Fibroblast of gingiva (primary cell): Measurements from ENCODE around the gene KCNMA1.
A peak's percentile ranks its signal among the peaks of the same experiment; 100 is the strongest.

Source experiments
- DNase-seq: peaks from one replicate; pipeline ENCODE4 v3.0.0-alpha.2; 2011; ENCODE audit warnings: low read depth

Gene KCNMA1

DNA sequence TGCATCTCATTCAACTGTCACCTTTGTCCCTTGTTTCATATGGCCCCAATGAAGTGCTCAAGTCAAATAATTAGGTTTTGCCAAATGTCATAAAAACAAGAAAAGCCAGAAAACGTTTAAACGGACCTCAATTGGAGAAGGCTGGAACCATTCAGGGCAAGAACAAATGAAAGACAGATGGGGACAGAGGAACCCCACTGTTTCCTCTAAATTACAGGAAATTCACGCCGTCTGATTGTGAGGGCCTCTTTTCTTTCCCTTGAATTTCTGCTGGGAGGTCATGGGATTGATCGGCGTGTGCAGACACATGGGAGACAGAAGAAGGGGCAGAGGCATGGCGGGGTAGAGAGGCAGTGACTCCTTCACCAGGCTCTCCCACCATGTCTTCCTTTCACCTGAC is 656.4 kb downstream of the KCNMA1 start:
- DNase-seq = no peak

DNA sequence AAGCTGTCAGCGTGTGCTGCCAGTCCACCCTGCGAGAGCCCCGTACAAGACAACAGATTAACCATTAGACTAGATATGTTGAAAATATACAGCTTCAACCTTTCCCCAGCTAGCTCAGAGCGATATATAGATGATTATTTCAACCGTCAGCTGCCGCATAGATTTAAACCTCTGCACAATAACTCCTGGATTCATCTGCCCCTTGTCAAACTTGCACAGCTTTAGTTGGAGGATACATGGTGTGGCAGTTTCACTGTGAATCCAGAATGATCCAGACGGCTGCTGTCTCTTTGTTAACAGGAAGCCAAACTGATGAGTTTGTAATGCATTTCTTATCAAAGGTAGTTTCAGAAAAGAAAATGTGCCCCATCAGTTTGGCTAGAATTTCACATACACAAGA is 659.7 kb downstream of the KCNMA1 start:
- no peak for DNase-seq

DNA sequence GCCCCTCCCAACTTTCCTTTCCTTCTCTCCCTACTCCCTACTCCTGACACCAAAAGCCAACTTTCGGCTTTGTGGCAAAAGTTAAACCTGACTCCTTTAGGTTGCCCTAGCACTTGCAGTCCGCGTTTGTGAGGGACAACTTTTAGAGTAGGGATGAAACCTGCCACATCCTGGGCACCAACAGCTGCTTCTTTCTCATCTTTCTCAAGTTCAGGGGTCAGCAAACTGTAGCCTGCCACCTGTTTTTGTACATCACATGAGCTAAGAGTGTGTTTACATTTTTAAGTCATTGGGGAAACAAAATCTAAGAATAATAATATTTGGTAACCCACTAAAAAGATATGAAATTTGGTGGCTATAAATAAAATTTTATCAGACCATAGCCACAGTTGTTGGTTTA is 660.6 kb downstream of the KCNMA1 start:
- DNase-seq = no peak

DNA sequence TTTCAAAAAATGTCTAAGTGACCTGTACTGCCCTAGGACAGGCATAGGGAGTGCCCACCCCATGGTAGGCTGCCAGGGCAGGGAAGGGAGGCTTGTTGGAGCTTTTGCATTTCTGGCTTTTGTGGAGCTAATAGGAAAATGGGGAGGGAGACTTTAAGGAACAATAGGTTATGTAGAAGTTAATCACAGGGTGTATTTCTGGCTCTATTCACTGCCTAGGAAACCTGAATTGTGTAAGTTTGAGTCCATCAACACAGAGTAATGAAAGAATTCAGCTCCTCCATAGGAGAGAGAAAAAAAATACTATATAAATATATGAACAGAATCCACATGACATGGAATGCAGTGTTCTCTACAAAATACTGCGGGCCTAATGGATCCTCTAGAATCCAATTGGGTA is 661.5 kb downstream of the KCNMA1 start:
- no peak for DNase-seq

DNA sequence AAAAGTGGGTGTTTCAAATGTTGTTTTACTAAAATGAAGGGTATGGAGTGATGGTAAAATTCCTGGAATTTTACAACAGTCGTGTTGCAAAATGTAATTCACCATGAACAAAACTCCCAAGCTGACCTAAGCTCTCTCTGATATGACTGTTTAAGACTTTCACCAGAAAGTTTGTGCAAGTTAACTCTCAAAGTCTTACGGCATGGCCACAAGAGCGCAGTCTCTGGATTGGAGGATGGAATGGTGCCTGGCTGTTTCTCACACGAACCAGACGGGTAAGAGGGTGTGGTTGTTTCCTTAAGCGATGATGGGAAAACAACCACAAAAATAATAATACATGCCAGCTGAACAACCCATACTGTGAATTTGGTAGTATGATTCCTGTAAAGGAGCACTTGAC is 662.5 kb downstream of the KCNMA1 start:
- DNase-seq = no peak

DNA sequence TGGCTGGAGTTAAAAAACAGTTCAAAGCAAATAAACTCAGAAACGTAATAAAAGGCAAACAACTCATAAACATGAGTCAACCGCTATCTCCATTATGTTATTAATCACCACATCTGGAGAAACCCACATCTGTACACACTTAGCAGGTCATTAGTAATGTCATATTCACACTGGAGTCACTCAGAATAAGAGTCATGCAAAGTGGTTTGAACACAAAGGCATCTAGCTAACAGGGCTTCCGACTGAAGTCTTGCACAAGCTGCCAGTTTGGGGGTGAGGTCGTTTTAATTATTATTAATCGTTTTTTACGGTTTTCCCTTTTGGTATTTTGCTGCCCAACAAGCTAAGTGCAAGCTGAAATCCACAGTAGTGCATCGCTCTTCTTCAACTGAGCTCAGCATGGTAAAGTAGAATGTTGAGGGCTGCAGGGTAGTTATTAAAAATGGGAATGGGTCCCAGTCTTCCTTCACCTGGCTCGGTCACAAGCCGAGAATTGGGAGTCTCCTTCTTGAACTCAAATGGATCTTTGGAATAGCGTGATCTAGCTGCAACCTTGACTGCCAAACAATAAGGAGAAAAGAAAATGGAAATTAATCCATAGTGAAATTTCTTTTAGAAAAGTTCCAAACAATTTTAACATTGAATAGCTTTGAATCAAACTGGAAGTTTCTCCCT is 663.5 kb downstream of the KCNMA1 start:
- DNase-seq = peak; percentile 6

DNA sequence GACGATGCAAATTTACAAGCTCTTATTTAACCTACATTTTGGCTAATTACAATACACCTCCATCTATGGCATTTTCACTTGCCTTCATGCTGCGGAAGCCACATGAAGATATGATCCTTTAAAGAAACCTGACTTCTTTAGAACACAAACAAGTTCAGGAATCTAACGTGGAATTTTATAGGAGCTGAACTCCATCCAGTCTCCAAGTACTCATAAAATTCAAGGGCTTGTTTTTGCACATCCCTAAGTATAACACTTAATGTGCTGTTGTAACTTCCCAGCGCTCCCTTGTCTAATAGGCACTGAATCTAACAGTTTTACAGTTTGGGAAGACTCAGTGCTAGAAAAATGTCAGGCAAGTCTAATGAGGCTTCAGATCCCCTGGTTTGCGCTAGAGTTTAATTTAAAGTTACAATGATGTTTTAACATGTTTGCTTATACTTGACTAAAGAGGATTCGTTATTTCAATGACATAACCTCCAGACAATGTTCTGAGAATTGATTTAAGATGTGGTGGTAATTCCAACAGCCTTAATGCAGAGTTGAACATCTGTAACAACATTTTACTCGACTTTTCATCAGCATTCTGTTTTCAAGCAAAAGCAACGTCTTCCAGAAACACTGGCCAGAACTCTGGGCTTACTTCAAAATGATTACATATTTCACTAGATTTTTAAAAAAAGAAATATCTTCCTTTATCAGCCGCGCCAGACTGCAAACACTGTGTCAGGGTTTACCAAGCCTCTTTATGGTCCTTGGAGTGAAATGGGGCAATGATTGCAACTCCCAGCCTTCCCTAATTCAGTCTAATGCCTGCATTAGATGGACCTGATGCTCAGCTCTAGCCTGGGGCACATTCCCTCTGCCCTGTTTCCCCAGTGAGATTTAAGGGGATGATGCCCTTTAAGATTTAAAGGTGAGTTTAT is 664.3 kb downstream of the KCNMA1 start:
- peak; percentile 42 for DNase-seq

DNA sequence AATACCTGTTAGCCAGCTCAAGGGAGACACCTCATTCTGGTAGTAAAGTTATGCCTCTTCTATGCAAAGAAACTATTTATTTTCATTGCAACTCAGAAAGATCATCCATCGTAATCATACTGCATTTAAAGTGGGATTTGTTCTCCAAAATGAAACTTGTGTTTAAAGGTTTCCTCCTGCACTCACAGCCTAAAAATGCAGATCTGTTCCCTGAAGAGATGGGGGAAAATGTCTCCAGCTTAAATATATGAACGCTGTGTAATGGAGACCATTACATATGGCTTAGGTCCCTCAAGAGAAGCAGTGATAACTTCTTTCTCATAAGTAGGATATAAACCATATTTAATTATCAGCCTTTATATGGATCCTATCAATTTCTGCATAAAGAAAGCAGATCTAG is 665.1 kb downstream of the KCNMA1 start:
- no peak for DNase-seq

DNA sequence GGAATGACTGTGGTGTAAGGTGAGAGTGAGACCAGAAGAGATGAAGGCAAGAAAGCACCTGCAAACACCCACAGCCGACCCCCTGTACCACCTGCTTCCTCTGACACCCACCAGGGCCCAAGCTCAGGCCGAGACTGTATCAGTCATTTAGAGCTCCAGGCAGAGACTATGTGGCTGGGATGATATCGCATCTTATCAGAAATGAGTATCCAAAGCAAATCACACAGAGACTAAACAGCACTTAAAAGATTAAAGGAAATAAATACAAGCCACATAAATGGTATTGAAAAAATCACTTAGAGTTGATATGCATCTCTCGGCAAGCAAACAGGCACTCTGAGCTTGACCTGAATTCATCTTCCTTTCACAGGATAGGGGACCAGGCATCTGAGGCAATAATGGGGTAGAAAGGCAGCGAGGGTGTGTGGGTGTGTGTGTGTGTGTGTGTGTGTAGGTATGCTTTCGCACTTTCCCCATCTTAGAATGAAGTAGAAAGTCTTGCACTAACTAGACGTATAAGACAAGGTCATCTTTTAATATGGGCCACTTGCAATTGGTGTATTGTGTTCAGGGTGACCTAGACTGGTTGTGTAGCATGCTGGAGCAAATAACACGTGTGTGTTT is 665.9 kb downstream of the KCNMA1 start:
- no peak for DNase-seq

DNA sequence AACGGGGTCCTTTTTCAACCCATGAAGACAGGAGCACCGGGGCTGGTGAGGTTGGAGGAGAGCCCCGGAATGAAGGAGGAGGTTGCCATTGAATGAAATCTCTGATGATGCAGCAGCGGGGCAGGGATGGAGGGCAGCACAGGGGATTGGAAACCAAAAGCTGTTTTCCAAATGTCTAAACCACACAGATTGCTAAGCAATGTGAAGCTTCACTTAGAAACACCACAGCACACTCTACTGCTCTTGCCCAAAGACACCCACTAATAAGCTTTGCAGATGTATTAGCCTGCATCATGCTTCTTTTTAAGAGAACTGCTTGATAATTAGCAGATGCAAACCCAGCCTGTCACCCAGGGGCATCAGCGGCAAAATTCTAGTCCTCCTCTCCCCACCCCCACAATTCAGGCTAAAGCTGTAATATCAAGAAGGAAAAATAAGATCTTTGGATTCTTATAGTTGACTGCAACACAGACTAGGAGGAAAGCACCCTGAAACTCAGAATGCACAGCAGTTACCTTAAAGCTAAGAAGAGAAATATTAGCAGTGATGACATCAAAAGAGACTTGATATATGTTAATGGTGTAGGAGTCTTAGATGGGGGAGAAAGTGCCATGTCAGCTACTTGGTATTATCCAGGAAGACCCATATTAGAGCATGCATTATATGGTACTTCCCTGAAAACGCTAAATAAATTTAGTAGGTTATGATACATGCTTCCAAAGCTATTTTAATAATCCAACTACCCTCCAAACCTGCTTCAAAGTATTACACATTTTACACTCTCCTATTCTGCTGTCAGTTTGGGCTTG is 666.7 kb downstream of the KCNMA1 start:
- DNase-seq = peak; percentile 13

DNA sequence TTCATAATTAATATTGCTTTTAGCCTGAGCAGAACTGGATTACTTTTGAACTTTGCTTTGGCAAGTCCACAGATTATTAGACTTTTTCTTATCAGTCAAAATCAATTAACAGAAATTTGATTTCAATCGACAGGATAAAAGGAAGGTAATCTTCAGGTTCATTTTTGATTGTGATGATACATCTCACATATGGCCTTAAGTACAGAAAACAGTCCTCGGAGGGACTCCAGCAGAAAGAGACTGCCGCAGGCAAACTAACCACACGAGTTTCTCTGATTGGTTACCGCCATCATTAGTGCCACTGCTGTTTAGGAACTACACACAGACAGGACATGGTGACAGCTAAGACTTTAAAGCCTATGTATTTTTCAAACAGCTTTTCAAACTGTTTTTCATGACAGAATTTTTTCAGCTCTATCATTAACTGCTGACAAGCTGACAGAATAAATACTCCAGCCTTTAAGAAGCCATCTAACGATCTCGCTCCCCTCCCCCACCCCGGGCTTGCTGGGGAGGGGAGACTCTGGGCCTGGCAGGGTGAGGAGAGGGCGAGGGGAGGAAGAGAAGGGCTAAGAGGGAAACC is 668.2 kb downstream of the KCNMA1 start:
- DNase-seq = no peak

DNA sequence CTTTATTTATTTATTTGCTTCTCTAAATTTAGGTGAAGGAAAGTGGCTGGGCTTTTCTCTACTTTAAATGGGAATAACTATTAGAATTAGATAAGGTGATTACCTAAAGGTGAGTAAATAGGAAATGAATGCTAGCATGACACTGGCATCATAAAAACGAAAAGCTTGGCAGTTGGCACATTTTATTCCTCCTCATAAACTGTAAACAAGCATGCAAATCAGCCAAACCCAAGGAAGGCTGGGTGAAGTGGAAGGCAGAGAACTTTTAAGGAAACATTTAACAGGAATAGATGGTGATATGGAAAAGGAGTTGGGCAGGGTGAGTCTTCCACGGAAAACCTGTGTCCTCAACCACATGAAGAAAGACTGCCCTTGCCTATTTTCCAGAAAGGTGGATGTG is 669.1 kb downstream of the KCNMA1 start:
- DNase-seq = no peak

DNA sequence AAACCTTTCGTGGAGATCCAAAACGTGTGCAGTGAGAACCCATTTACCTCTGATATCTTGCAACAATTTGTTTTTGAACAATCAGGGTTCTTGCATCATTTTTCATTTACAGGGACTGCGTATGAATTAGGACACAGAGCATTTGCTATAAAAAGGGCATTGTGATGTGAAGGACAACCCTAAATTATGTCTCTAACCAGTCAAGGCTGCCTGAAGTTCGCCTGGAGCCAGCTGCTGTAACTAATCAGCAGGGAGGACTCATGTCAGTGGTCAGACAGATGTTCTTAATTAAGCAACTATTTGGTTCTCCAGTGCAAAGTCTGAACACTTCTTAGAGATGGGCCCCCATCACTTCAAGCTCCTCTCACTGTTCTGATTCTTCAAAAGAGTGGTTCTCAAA is 674.8 kb downstream of the KCNMA1 start:
- peak; percentile 92 for DNase-seq

DNA sequence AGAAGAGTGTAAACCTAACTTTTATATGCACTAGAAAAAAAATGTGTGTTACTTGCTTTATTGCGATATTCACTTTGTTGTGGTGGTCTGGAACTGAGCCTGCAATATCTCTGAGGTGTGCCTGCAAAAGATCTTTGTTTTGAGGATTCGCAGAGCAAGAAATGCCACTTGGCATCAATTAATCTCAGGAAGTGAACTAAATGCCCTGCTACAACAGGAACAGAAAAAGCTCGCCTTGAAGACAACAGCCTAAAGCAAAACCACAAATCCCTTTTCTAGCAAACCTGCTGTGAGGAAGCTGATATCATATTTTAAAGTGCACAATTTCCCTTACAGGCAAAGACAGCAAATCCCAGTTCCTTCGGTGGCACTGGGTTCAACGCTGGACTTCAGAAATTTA is 675.8 kb downstream of the KCNMA1 start:
- no peak for DNase-seq

DNA sequence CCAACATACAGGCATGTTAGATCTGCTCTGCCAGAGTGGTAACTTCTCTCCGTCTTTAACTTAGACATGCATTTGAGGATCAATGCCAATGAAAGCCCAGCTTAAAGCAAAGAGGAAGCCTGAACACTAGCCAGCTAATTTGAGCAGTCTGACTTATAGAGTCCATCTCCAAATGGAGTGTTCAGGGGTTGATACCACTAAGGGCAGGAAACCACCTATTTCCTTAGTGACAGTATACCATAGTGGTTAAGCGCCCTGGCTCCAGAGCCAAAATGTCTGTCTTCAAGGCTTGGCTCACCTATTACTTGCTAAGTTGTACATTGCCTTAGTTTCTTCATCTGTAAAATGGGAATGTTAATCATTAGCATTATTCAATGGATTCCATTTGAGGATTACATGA is 678.5 kb downstream of the KCNMA1 start:
- DNase-seq = no peak

DNA sequence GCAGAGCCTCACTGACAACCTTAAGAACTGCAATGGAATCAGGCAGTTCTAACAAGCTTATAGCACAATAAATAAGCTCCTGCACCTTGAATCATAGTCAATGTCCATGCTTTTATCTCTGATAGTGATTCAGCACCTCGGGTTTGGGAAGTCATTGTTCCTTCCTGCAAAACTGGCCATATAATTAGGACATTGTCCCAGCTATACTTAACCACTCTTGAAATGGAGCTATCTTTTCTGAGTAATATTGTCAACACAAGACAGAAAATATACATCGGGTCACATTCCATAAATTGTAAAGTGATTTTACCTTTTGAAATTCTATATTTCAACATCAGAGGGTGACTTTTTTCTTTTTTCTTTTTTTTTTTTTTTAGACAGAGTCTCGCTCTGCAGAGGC is 682.8 kb downstream of the KCNMA1 start:
- DNase-seq = no peak

DNA sequence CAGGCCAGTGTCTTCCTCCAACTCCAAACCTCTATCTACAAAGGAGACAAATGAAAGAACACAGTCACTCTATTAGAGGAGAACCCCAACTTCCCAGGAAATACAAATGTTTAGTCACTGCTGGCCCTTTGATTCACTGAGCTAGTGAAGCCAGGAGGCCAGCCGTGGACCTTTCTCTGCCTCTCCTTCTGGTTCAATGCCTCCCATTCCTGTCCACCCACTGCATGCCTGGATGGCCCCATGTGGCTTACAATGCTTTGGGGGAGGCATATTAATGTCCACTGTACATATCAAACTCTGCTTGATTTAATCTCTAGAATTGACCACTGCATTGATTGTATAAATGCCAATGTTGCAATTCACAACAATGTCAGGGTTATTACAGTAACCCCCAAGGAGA is 687.3 kb downstream of the KCNMA1 start:
- DNase-seq = no peak

DNA sequence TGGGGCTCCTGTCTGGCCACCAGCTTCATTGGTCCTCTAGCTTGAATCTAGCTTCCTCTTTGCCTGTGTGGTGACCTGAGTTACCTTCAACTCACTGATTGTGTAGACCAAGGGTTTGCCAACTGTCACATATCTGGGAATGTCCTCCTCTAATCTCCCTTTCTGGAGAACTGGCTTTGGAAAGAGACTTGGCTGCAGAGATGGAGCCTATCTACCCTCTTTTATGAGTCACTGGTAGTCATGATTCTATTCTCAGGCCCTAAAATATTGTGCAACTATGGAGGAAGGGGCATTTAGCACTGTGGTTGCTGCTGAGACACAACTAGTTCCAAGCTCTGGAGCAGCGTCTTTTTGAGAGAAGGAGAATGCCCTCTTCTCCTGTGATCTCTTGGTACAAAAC is 691.3 kb downstream of the KCNMA1 start:
- DNase-seq = peak; percentile 41

DNA sequence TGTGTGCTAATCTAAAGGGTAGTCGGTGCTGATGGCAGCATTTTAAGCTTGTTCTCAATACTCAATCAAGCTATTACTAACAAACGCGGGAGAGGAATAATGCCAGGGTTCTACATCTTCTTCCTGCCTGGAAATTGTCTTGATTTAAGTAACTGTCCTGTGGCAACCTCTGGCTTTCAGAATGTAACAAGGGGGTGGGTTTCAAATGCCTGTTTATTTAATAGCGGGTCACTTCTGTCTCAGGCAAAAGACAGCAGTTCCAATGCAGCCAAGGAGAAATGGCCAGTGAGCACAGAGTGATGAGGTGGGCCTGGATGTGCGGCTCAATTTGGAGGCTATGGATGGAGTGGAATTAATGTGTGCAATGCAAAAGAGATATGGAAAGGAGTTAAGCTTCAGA is 692.4 kb downstream of the KCNMA1 start:
- no peak for DNase-seq

DNA sequence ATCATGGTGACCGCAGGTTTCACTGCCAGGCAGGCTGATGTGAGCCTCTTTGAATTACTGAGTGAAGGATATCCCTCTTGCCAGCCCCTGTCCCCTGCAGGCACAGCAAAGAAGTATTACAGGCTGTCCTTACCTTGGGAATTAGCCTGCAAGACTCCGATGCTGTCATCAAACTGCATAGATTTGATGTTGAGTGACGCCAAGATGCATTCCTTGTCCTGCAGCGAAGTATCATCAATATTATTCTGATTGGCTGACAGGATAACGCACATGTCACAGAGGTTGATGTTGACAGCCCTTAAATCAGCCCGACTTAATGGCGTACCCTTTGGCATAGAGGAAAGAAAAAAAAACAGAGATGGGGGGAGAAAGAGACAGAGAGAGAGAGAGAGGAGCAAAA is 693.0 kb downstream of the KCNMA1 start:
- DNase-seq = no peak

DNA sequence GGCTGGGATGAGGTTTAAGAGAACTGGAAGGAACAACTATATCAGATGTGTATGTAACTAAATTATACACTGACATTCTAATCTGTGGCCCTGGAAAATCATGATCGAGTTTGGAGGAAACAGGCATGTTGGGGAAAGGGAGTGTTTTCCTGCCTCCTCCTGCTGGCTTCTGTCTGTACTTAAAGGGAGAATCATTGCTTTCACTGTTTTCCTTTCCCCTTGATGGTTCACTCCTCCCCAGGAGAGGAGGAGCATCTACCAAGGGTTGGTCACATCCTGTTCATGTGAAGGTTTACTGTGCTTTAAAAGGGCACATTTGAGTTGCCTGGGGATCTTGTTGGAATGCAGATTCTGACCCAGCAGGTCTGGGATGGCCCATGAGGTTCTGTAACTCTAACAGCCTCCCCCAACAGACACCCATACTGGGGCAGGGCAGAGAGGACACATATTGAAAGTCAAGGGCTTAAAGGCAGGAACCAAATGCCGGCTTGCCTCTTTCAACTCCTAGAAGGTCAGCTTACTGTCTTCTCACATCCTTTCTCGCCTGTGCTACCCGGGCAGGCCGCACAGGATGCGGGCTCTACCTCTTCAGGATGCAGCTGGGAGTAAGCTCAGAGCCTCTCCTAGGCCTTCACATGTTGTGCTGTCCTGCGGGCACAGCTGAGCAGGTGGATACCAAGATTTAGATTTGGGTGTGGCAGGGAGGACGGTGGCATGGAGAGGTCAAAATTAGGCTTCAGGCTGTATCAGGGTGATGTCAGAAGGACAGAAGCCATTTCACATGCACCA is 694.8 kb downstream of the KCNMA1 start:
- DNase-seq = peak; percentile 10
